SH-SY5Y (cell line): Measurements from ENCODE around the gene OR10J5.

Source experiments
- GATA2 ChIP-seq: IDR thresholded peaks from 2 replicates; pipeline ENCODE4 v1.6.1; 2011; ENCODE audit warnings: mild to moderate bottlenecking, low read depth, low read length
- GATA3 ChIP-seq: IDR thresholded peaks from 2 replicates; pipeline ENCODE4 v1.6.1; 2011; ENCODE audit warnings: low read depth, mild to moderate bottlenecking, low read length, moderate library complexity

DNA sequence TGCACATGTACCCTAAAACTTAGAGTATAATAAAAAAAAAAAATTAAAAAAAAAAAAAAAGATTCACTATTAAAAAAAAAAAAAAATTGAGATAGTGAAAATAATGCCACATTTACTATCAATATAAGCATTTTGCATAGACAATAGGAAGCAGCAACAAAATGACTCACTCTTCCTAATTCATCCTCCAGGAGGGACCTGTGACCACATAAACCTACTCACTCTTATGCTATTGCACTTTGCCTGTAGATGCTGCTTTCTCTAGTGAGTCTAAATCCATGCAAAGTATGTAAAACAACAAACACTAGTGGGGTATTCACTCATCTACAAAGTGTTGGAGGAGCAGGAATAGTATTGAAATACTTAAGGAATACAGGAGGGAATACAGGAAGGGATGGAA, 2.9 kb downstream of the OR10J5 start:
- TF ChIP-seq GATA2 = no peak
- no peak for TF ChIP-seq GATA3
